Measurements from ENCODE around the gene NID2. TPM values are rescaled to one million over a fixed set of nuclear protein-coding genes. Genes with fewer than 3 reads are reported as not detected.

The NID2 gene
- total and polyA plus RNA-seq, 3 experiments from 2014 or later: 0.30 TPM; not detected in 2

DNA sequence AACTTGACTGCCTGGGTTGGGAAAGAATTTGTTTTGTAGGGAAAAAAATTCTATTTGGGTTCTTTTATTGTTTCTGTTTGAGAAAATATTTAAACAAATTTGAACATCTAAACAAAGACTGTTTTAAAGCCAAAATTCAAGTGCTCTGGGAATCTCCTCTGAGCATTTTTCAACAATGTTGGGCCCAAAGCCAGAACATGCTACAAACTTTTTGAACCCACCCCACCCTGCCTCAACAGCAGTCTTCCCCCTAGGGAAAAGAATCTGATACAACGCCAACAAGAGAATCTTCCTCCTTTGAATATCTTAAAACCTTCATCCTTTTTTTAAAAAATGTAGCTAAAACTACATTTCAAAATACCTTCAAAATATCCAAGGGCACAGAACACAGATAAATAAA, 20.4 kb upstream of the NID2 start:
- CTCF ChIA-PET: no interaction called here
- H3K27ac ChIP-seq (ENCODE audit: low read depth, low read length): no peak overlapping the region
- H3K4me3 ChIP-seq (ENCODE audit: low read length): no peak overlapping the region
- peaks cover 1 to 4% (median 2%) of the 10 kb centered on the region in 3 donors for H3K4me1 Mint-ChIP-seq
- no peaks in the 10 kb centered on the region for H3K27me3 ChIP-seq (ENCODE audit: insufficient read depth, low read length, poor library complexity, severe bottlenecking)
- peaks cover 14 to 37% of the 10 kb centered on the region in 2 donors for H3K27me3 Mint-ChIP-seq
- no peaks in the 10 kb centered on the region for H3K9me3 ChIP-seq (ENCODE audit: low read length)
- no peaks in the 10 kb centered on the region for H3K4me1 ChIP-seq (ENCODE audit: insufficient read depth, low read length)
- no peaks in the 10 kb centered on the region for H3K36me3 ChIP-seq (ENCODE audit: insufficient read depth, low read length)
- H3K9me3 Mint-ChIP-seq: peaks cover 0 to 8% (median 4%) of the 10 kb centered on the region in 5 donors
- POLR2A ChIA-PET: no interaction called here
- H3K4me3 Mint-ChIP-seq: no peak overlapping the region
- H3K36me3 Mint-ChIP-seq: peaks cover 0 to 37% (median 2%) of the 10 kb centered on the region in 3 donors
- DNase-seq: no peak
- H3K27ac Mint-ChIP-seq: no peak overlapping the region

DNA sequence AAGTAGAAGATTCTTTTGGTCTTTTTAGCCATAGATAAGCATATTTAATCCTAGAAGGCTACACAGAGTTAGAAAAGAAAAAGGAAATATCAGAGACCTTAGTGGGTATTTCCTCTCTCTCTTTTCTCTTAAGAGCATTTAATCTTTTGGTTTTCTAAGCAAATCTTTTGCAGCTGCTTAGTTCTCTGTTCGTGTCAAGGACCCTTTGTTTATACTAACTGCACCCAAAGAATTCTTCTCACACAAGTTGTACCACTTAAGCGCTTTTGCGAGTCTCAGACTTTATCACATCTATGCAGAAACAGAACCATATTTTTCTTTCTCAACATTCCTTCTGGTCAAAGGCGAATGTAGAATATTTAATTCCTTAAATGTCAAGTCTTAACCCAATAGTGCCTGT, 17.9 kb upstream of the NID2 start:
- H3K36me3 Mint-ChIP-seq: peaks cover 0 to 40% (median 2%) of the 10 kb centered on the region in 3 donors
- POLR2A ChIA-PET: no interaction called here
- H3K27ac Mint-ChIP-seq: no peak overlapping the region
- Histone ChIP-seq H3K4me1 (ENCODE audit: insufficient read depth, low read length) (no peaks in the 10 kb centered on the region), H3K36me3 (ENCODE audit: insufficient read depth, low read length) (no peaks in the 10 kb centered on the region), H3K9me3 (ENCODE audit: low read length) (no peaks in the 10 kb centered on the region), H3K27me3 (ENCODE audit: insufficient read depth, low read length, poor library complexity, severe bottlenecking) (no peaks in the 10 kb centered on the region), H3K27ac (ENCODE audit: low read depth, low read length) (no peak overlapping the region), H3K4me3 (ENCODE audit: low read length) (no peak overlapping the region)
- CTCF ChIA-PET: interaction anchor here (1.9 kb wide), 1 partner anchor 12 kb away, joined by 4 read pairs; no protein-coding TSS in a partner anchor
- no peak for DNase-seq
- peaks cover 3 to 7% (median 5%) of the 10 kb centered on the region in 3 donors for H3K4me1 Mint-ChIP-seq
- H3K9me3 Mint-ChIP-seq: peaks cover 0 to 9% (median 4%) of the 10 kb centered on the region in 5 donors
- H3K4me3 Mint-ChIP-seq: no peak overlapping the region
- H3K27me3 Mint-ChIP-seq: peaks cover 17 to 41% of the 10 kb centered on the region in 2 donors

DNA sequence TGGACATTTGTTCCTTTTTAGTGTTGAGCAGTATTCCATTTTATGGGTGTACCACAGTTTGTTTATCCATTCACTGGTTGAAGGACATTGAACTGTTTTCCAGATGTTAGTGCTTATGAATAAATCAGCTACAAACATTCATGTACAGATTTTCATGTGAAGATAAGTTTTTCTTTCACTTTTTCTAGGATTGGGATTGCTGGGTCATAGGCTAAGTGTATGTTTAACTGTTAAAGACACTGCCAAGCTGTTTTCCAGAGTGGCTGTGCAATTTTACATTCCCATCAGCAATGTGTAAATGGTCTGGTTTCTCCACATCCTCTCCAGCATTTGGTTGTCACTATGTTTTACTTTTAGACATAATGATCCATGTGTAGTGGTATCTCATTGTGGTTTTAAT, 14.0 kb upstream of the NID2 start:
- Histone ChIP-seq H3K9me3 (ENCODE audit: low read length) (no peaks in the 10 kb centered on the region), H3K4me1 (ENCODE audit: insufficient read depth, low read length) (no peaks in the 10 kb centered on the region), H3K27me3 (ENCODE audit: insufficient read depth, low read length, poor library complexity, severe bottlenecking) (no peaks in the 10 kb centered on the region), H3K4me3 (ENCODE audit: low read length) (no peak overlapping the region), H3K36me3 (ENCODE audit: insufficient read depth, low read length) (no peaks in the 10 kb centered on the region), H3K27ac (ENCODE audit: low read depth, low read length) (no peak overlapping the region)
- DNase-seq: no peak
- Mint-ChIP-seq H3K27me3 (peaks cover 9 to 35% of the 10 kb centered on the region in 2 donors), H3K4me3 (no peak overlapping the region), H3K9me3 (peaks cover 0 to 9% (median 4%) of the 10 kb centered on the region in 5 donors), H3K36me3 (peaks cover 0 to 14% (median 0%) of the 10 kb centered on the region in 3 donors), H3K4me1 (peaks cover 3 to 7% (median 5%) of the 10 kb centered on the region in 3 donors), H3K27ac (no peak overlapping the region)
- ChIA-PET POLR2A (no interaction called here), CTCF (interaction anchor here (3.6 kb wide), 1 partner anchor 13 kb away, joined by 14 read pairs; the partner anchor contains the start of gene NID2)

DNA sequence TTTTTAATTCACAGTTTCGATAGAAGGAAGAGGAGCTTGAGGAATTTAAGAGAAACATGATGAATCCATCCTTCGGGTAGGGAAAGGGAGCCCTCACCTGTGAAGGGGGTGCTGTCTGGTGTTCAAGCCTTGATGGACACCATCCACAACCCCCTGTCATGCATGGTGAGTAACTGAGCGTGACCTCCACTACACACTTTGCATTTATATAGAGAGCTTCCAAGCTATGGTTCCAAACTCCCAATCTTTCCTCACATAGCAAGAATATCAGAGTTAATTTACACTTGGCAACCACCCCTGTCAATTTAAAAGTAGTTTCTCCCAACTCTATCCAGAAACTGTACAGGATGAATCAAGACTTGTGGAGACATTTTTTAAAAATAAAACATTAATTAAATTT, 13.1 kb upstream of the NID2 start:
- peaks cover 3 to 7% (median 5%) of the 10 kb centered on the region in 3 donors for H3K4me1 Mint-ChIP-seq
- no peak overlapping the region for H3K4me3 Mint-ChIP-seq
- no peak overlapping the region for H3K4me3 ChIP-seq (ENCODE audit: low read length)
- CTCF ChIA-PET: interaction anchor here (3.6 kb wide), 1 partner anchor 12 kb away, joined by 14 read pairs; the partner anchor contains the start of gene NID2
- peaks cover 9 to 34% of the 10 kb centered on the region in 2 donors for H3K27me3 Mint-ChIP-seq
- DNase-seq: no peak
- POLR2A ChIA-PET: no interaction called here
- H3K9me3 ChIP-seq (ENCODE audit: low read length): no peaks in the 10 kb centered on the region
- H3K36me3 Mint-ChIP-seq: peaks cover 0 to 14% (median 0%) of the 10 kb centered on the region in 3 donors
- H3K27ac ChIP-seq (ENCODE audit: low read depth, low read length): no peak overlapping the region
- H3K4me1 ChIP-seq (ENCODE audit: insufficient read depth, low read length): no peaks in the 10 kb centered on the region
- H3K27ac Mint-ChIP-seq: no peak overlapping the region
- H3K27me3 ChIP-seq (ENCODE audit: insufficient read depth, low read length, poor library complexity, severe bottlenecking): no peaks in the 10 kb centered on the region
- H3K36me3 ChIP-seq (ENCODE audit: insufficient read depth, low read length): no peaks in the 10 kb centered on the region
- peaks cover 0 to 9% (median 4%) of the 10 kb centered on the region in 5 donors for H3K9me3 Mint-ChIP-seq

DNA sequence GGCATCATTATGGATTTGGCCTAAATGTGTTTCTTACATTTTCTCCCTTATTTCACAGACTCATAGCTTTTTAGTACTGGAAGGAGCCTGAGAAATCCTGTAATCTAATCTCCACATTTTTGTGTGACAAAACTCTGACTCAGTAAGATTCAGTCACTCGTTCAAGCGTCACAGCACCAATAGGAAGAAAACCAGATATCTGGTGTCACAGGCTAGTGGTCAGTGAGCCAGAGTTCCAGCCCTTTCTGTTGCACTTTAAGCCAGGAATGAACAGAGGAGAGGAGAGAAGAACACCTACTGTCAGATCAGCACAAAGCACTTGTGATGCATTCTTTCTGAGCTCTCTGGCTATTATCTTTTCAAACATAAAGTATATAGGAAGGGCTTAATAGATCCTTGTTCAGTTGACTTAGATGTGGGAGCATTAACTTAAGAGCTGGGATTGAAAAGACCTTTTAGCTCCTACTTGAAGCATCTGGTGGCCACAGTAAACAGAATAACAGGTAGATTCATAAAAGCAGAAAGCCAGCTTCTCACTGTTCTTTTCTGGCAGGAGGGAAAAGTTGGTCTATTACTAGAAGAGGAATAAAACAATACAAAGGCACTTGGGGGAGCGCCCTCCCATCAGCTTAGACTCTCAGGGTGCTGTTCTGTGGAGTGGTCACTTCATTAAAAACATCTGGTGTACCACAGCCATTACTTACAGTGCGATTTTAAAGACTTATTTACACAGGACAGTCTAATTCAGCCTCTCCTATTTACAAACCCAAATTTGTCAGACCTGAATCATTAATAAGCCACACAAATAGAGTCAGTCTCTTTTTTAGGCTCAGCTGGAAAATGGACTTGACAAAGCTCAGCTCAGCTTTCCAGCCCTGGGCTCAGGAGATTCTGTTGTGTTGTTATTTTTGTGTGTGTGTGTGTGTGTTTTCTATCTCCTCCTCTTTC, 12.2 kb upstream of the NID2 start:
- POLR2A ChIA-PET: no interaction called here

DNA sequence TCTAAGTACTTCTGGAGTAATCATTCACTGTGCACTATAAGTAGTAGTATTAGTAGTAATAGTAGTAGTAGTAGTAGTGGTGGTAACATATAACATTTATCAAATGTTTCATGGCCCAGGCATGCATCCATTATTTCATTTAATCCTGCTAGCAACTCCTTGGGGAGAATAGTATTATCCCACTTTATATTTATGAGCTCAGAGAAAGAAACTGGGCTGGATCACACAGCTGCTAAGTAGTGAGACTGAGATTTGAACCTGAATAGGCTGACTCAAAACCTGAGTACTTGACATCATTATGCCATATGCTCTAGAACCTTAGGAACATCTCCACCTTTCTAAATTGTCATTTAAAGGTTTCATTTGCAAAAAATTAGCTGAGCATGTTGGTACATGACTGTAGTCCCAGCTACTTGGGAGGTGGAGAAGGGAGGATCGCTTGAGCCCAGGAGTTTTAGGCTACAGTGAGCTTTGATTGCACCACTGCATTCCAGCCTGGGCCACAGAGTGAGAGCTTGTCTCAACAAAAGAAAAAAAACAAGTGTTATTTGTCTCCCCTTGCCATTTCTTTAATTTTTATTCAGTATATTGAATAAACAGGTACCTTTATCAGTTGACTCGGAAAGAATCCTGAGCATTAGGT, 11.4 kb upstream of the NID2 start:
- Histone ChIP-seq H3K9me3 (ENCODE audit: low read length) (no peaks in the 10 kb centered on the region), H3K27me3 (ENCODE audit: insufficient read depth, low read length, poor library complexity, severe bottlenecking) (no peaks in the 10 kb centered on the region), H3K4me3 (ENCODE audit: low read length) (no peak overlapping the region), H3K36me3 (ENCODE audit: insufficient read depth, low read length) (no peaks in the 10 kb centered on the region), H3K27ac (ENCODE audit: low read depth, low read length) (no peak overlapping the region), H3K4me1 (ENCODE audit: insufficient read depth, low read length) (no peaks in the 10 kb centered on the region)
- Mint-ChIP-seq H3K4me3 (no peak overlapping the region), H3K9me3 (peaks cover 0 to 6% (median 4%) of the 10 kb centered on the region in 5 donors), H3K36me3 (peaks cover 0 to 10% (median 0%) of the 10 kb centered on the region in 3 donors), H3K27me3 (peaks cover 5 to 40% of the 10 kb centered on the region in 2 donors), H3K27ac (no peak overlapping the region), H3K4me1 (peaks cover 3 to 7% (median 5%) of the 10 kb centered on the region in 3 donors)
- POLR2A ChIA-PET: no interaction called here
- CTCF ChIA-PET: interaction anchor here (3.6 kb wide), 1 partner anchor 11 kb away, joined by 14 read pairs; the partner anchor contains the start of gene NID2
- no peak for DNase-seq

More for the DNA sequence above, 12.2 kb upstream of the NID2 start:
- H3K27ac ChIP-seq (ENCODE audit: low read depth, low read length): no peak overlapping the region
- no peak overlapping the region for H3K27ac Mint-ChIP-seq
- CTCF ChIA-PET: interaction anchor here (3.6 kb wide), 1 partner anchor 11 kb away, joined by 14 read pairs; the partner anchor contains the start of gene NID2
- H3K36me3 ChIP-seq (ENCODE audit: insufficient read depth, low read length): no peaks in the 10 kb centered on the region
- H3K4me1 ChIP-seq (ENCODE audit: insufficient read depth, low read length): no peaks in the 10 kb centered on the region
- H3K27me3 Mint-ChIP-seq: peaks cover 5 to 39% of the 10 kb centered on the region in 2 donors
- no peaks in the 10 kb centered on the region for H3K27me3 ChIP-seq (ENCODE audit: insufficient read depth, low read length, poor library complexity, severe bottlenecking)
- peaks cover 0 to 14% (median 0%) of the 10 kb centered on the region in 3 donors for H3K36me3 Mint-ChIP-seq
- peaks cover 0 to 9% (median 4%) of the 10 kb centered on the region in 5 donors for H3K9me3 Mint-ChIP-seq
- H3K4me3 ChIP-seq (ENCODE audit: low read length): no peak overlapping the region
- H3K4me1 Mint-ChIP-seq: peaks cover 3 to 7% (median 5%) of the 10 kb centered on the region in 3 donors
- no peak for DNase-seq
- no peaks in the 10 kb centered on the region for H3K9me3 ChIP-seq (ENCODE audit: low read length)
- no peak overlapping the region for H3K4me3 Mint-ChIP-seq

DNA sequence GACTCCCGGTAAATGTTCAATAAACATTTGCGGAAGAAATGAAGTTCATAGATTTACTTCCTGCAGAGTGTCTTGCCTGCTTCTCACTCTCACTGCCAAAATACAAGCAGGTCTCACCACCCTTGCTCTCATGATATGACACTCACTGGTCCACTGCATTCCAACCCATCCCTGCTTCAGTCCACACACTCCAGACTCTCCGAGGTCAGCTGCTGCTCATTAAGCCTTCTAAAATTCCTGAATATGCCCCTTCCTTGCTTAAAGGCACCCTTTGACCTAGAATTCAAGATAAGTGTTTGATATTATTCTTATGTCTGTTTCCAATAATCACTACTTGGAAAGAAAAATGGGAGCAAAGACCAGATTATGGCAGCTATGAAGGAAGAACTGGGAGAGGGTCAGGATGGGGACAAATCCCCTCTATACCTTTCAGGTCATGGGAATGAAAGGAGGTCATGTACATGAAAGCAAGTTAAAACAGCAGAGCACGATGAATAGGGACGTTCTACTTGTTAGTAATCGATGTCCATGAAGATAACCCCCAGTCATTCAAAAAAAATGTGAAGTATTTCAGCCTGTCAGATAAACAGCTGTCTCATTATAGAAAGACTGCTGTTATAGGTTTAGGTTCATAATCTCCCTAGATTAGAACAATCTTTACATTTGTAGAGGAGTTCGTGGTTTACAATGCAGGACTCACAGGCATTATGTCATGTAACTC, 10.5 kb upstream of the NID2 start:
- POLR2A ChIA-PET: no interaction called here
- Histone ChIP-seq H3K27me3 (ENCODE audit: insufficient read depth, low read length, poor library complexity, severe bottlenecking) (no peaks in the 10 kb centered on the region), H3K9me3 (ENCODE audit: low read length) (no peaks in the 10 kb centered on the region), H3K36me3 (ENCODE audit: insufficient read depth, low read length) (no peaks in the 10 kb centered on the region), H3K4me3 (ENCODE audit: low read length) (no peak overlapping the region), H3K4me1 (ENCODE audit: insufficient read depth, low read length) (no peaks in the 10 kb centered on the region), H3K27ac (ENCODE audit: low read depth, low read length) (no peak overlapping the region)
- Mint-ChIP-seq H3K4me3 (no peak overlapping the region), H3K36me3 (peaks cover 0 to 5% (median 0%) of the 10 kb centered on the region in 3 donors), H3K9me3 (peaks cover 0 to 3% (median 0%) of the 10 kb centered on the region in 5 donors), H3K4me1 (peaks cover 3 to 5% (median 5%) of the 10 kb centered on the region in 3 donors), H3K27ac (no peak overlapping the region), H3K27me3 (peaks cover 5 to 40% of the 10 kb centered on the region in 2 donors)
- DNase-seq: no peak
- CTCF ChIA-PET: no interaction called here

Data from CD8-positive, alpha-beta memory T cell (primary cell).